ENCODE data around the gene PTER.

The PTER gene

GRCh38 chr10:16436758-16437539 is at the start of gene PTER:
TSS of gene PTER (plus strand) at chr10:16437010. CDS start at chr10:16484385, 47,375 bp downstream.
- DNase-seq (ENCODE audit: low read depth, low spot score): peak; percentile 94

GRCh38 chr10:16392531-16393069 is 44.2 kb upstream of the PTER start:
- DNase-seq (ENCODE audit: low read depth, low spot score): no peak

- DNase-seq (ENCODE audit: low read depth, low spot score): no peak
Observed at GRCh38 chr10:16393271-16393858, 43.4 kb upstream of the PTER start.

GRCh38 chr10:16401416-16401815 is 35.4 kb upstream of the PTER start:
- DNase-seq (ENCODE audit: low read depth, low spot score): no peak

DNA sequence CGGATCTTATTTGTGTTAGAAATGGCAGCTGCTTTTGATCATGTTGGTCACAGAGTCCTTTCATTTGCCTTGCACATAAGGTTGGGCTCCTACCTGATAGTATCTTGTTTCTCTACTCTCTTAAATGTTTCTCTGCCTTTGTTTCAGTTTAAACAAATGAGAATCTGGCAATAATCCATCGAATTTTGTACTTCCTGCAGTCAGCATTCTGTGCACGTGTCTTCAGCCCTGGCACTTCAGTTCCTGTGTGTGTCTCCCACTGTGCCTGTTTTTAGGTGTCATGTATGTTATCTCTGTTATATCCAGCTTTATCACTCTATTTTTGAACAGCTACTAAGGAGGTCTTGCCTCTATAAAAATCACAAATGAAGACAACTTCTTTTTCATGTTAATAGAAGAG is 28.4 kb upstream of the PTER start:
- no peak for DNase-seq (ENCODE audit: low read depth, low spot score)

- DNase-seq (ENCODE audit: low read depth, low spot score): no peak
Observed at GRCh38 chr10:16417341-16417740, 19.5 kb upstream of the PTER start.

GRCh38 chr10:16423599-16423998 is 13.2 kb upstream of the PTER start:
- DNase-seq (ENCODE audit: low read depth, low spot score): no peak

DNA sequence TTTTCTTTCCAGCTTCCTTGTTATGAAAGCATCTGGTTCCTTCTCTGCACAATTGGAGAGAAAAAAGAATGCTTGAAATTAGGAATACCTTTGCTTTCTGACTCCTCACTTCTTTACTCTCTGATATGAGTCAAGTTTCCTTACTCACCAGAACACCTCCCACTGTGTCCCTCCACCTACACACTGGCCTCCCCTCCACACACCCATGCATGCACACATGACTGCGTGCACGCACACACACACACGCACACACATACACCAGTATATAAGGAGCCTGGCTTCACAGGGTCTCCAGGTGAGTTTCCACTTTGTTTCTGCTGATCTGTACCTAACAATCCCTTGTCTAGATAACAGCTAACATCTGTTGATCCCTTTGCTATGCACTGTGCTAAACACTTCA is 11.4 kb upstream of the PTER start:
- no peak for DNase-seq (ENCODE audit: low read depth, low spot score)

GRCh38 chr10:16429539-16429938 is 7.3 kb upstream of the PTER start:
- DNase-seq (ENCODE audit: low read depth, low spot score): no peak

DNA sequence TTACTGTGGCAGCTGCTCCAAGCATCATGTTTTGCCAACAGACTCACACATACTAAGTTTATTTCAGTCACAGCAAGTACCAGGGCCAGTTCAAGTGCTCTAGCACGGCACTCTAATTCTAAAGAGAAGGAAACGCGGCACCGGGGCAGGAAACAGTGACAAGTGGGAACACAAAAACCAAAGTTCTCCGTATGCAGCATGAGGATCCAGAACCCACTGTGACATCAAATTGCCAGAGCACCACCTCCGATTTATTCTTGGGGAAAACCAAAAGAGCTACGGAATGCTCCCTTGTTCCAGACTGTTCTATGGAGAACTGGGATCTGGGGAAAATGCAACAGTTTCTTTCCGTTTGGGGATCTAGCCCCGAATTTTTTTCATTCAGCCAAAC is 448 bp upstream of the PTER start:
- DNase-seq (ENCODE audit: low read depth, low spot score): no peak

DNA sequence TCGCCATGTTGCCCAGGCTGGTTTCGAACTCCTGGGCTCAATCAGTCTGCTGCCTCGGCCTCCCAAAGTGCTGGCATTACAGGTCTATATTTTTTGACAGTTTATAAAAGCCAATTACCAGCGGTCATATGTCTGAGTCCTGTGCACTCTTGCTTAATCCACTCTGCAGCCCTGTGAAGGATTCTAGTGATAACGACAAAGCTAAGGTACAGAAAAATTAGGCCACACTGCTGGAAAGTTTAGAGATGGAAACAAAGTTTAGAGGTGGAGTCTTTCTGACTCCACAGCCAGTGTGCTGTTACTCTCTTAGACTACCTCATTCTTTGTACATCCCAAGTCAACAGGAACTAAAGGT is 707 bp downstream of the PTER start:
- DNase-seq (ENCODE audit: low read depth, low spot score): no peak

DNA sequence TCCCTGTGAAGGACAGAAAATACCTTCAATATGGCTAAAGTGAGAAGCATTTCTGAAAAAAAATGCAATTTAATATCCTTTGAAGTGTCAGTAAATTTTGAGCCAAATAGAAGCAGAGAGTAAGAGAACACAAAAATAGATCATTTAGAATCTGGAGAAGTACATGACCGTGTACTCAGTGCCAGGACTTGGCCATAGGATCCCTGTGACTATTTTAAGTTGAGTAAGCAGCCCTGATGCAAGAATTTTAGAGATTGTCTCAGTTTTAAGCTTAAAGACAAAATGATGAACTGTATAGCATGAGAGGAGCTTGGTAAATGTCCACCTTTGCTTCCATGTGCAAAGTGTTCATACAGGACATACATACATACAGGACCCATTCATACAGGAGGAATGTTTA is 2.5 kb downstream of the PTER start:
- DNase-seq (ENCODE audit: low read depth, low spot score): no peak

GRCh38 chr10:16440396-16441133 is 3.8 kb downstream of the PTER start:
- DNase-seq (ENCODE audit: low read depth, low spot score): no peak

DNA sequence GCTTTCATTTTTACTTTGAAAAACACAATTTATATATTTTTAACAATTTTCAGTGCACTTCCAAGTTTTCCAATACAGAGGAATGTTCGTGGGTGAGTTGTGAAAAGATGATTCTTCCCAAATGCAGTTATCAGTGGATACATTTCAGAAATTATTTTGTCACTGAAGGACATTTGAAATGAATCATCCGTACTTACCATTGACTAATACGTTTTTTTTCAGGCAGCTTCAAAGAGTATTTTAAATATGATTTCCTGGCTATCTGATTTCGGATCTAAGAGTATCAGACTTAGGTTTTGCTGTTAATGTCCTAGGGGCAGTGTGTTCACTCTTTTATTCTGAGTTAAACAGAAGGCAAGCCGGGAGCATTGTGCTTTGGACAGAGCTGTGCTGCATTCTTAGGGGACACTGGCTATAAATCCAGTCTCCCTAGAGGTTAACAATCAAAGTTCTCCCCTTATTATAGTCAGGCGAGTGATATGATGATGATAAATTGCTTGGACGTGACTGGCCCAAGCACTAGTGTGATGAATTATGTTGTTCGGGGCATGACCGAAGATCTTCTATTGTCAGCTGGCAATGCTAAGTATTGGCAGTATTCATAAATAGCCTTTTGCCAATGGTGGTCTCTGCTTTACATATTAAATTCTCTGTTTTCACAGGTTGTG is 4.5 kb downstream of the PTER start:
- no peak for DNase-seq (ENCODE audit: low read depth, low spot score)

DNA sequence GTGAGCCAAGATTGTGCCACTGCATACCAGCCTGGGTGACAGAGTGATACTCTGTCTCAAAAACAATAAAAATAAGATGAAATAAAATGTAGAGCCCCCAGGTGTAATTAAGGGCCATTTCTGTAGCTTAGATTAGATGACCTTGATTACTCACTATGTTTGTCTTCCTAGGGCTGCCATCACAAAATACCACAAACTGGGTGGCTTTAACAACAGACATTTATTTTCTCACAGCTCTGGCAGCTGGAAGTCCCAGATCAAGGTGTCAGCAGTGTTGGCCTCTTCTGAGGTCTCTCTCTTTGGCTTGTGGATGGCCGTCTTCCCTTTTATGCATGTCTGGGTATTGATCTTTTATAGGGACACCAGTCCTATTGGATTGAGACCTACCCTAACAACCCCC is 6.1 kb downstream of the PTER start:
- no peak for DNase-seq (ENCODE audit: low read depth, low spot score)

GRCh38 chr10:16445770-16446469 is 9.1 kb downstream of the PTER start:
- no peak for DNase-seq (ENCODE audit: low read depth, low spot score)

GRCh38 chr10:16449454-16449853 is 12.6 kb downstream of the PTER start:
- DNase-seq (ENCODE audit: low read depth, low spot score): no peak

DNA sequence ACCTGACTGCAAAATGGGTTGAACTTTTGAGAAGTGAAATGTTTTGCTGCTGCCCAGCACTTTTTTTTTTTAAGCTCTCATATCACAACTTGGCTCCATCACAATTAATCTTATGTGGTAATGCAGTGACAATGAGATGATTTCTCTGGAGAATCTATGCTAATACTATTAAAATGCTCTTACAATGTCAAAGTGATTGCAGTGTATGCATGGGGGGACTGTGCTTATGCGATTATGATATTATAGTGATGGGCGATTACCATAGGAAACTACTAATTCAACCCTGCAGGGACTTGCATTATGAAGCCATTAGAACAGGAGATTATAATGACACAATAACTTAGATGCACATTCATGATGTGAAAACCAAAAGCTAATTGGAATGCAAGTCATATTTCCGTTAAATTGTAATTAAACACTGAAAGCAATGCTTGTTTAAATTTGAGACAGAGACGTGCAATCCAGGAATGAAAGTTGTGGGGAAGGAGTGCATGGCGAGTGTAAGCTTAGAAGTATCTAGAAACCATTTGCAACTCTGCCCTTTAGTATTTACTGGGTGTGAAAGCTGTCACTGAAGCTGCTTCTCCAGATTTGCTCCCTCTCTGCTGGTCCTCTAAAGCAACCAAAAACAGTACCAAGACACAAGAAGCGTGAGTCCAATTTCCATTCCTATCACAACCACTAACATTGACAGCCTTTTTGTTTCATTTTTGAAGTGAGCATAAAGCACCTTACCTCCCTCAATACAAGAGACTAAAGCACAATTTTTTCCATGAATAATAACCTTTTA is 21.6 kb downstream of the PTER start:
- no peak for DNase-seq (ENCODE audit: low read depth, low spot score)

GRCh38 chr10:16459423-16459939 is 22.7 kb downstream of the PTER start:
- DNase-seq (ENCODE audit: low read depth, low spot score): no peak

- DNase-seq (ENCODE audit: low read depth, low spot score): no peak
Observed at GRCh38 chr10:16466001-16466400, 29.2 kb downstream of the PTER start.

All from activated CD4-positive, CD25-positive, alpha-beta regulatory T cell treated with anti-CD3 and anti-CD28 coated beads, Interleukin-2, amount 50 U/mL, for 16 hours (primary cell).